Karpas-422 (cell line): ENCODE measurements around the gene HMX1. TPM values are rescaled to one million over a fixed set of nuclear protein-coding genes. Genes with fewer than 3 reads are reported as not detected.

Source experiments
- DNase-seq: peaks from one replicate; pipeline ENCODE4 v3.0.0-alpha.2; 2015
- H2AFZ ChIP-seq: fragments of 200-600 bp; sonication (generic); 2 replicates; pipeline ENCODE4 v1.6.1; 2014; ENCODE audit warnings: antibody characterized with exemption, low read length, mixed read lengths
- H3K27ac ChIP-seq: fragments of 200-600 bp; sonication (generic); 2 replicates; pipeline ENCODE4 v1.5.1; 2014; ENCODE audit warnings: mild to moderate bottlenecking, low read length, moderate library complexity
- H3K27me3 ChIP-seq: fragments of 200-600 bp; sonication (generic); 2 replicates; pipeline ENCODE4 v1.6.1; 2014; ENCODE audit warnings: low read length, mixed read lengths
- H3K36me3 ChIP-seq: fragments of 200-600 bp; sonication (generic); 2 replicates; pipeline ENCODE4 v1.6.1; 2014; ENCODE audit warnings: low read length, mixed read lengths; ENCODE audit not compliant: insufficient read depth
- H3K4me1 ChIP-seq: fragments of 200-600 bp; sonication (generic); 2 replicates; pipeline ENCODE4 v1.6.1; 2014; ENCODE audit warnings: mild to moderate bottlenecking, low read length, mixed read lengths
- H3K4me2 ChIP-seq: fragments of 200-600 bp; sonication (generic); 2 replicates; pipeline ENCODE4 v1.6.1; 2014; ENCODE audit warnings: low read length, low read depth, mild to moderate bottlenecking; ENCODE audit not compliant: poor library complexity, severe bottlenecking
- H3K4me3 ChIP-seq: fragments of 200-600 bp; sonication (generic); 2 replicates; pipeline ENCODE4 v1.5.1; 2014; ENCODE audit warnings: mild to moderate bottlenecking, antibody characterized with exemption, low read length, mixed read lengths
- H3K79me2 ChIP-seq: fragments of 200-600 bp; sonication (generic); 2 replicates; pipeline ENCODE4 v1.6.1; 2014; ENCODE audit warnings: mild to moderate bottlenecking, low read length, mixed read lengths
- H3K9ac ChIP-seq: fragments of 200-600 bp; sonication (generic); 2 replicates; pipeline ENCODE4 v1.6.0; 2014; ENCODE audit warnings: low read length
- H3K9me2 ChIP-seq: fragments of 200-600 bp; sonication (generic), shearing (Covaris generic); replicated peaks from 2 replicates; pipeline ENCODE4 v1.6.0; 2014; ENCODE audit warnings: mild to moderate bottlenecking, low read length, moderate library complexity; ENCODE audit not compliant: insufficient read depth
- H3K9me3 ChIP-seq: fragments of 300-700, 200-600 bp; sonication (generic); 2 replicates; pipeline ENCODE4 v1.6.1; 2014; ENCODE audit warnings: low read length, mixed read lengths
- H4K20me1 ChIP-seq: fragments of 200-600 bp; sonication (generic); 2 replicates; pipeline ENCODE4 v1.6.1; 2014; ENCODE audit warnings: mild to moderate bottlenecking, antibody characterized with exemption, low read length, low read depth; ENCODE audit not compliant: insufficient read depth
- total RNA-seq: library from RNA; depleted of rRNA; stranded (reverse); fragments of >200 nt; shearing (Covaris generic); gene quantifications from 2 replicates; pipeline ENCODE4 v1.2.3, GENCODE V29; 2014; ENCODE audit warnings: low replicate concordance

The HMX1 gene
- total RNA-seq, 1 experiment from 2014 or later: not detected

- no peak overlapping the region for H3K4me3 ChIP-seq
- H3K27me3 ChIP-seq: 0 out of 2 replicates have a peak, but pooled peaks cover 2% of the 10 kb centered on the region
- no peak overlapping the region for H2AFZ ChIP-seq
- no peak for DNase-seq
- H3K27ac ChIP-seq: no peak overlapping the region
- H3K79me2 ChIP-seq: no peaks in the 10 kb centered on the region
- H3K36me3 ChIP-seq: no peaks in the 10 kb centered on the region
- no peaks in the 10 kb centered on the region for H3K9me3 ChIP-seq
- H4K20me1 ChIP-seq: no peaks in the 10 kb centered on the region
- H3K4me1 ChIP-seq: peaks cover 4% of the 10 kb centered on the region; the same call in 1 of the 2 replicates
- H3K4me2 ChIP-seq: no peak overlapping the region
- H3K9ac ChIP-seq: no peak overlapping the region
- no peaks in the 10 kb centered on the region for H3K9me2 ChIP-seq
Measured at GRCh38 chr4:8832113-8832915, 39.3 kb downstream of the HMX1 start.

- no peak overlapping the region for H3K27ac ChIP-seq
- H2AFZ ChIP-seq: no peak overlapping the region
- H3K36me3 ChIP-seq: no peaks in the 10 kb centered on the region
- no peak overlapping the region for H3K9ac ChIP-seq
- H3K79me2 ChIP-seq: no peaks in the 10 kb centered on the region
- no peak for DNase-seq
- H3K9me2 ChIP-seq: no peaks in the 10 kb centered on the region
- no peaks in the 10 kb centered on the region for H3K9me3 ChIP-seq
- H3K4me2 ChIP-seq: no peak overlapping the region
- no peaks in the 10 kb centered on the region for H4K20me1 ChIP-seq
- 0 out of 2 replicates have a peak, but pooled peaks cover 2% of the 10 kb centered on the region for H3K27me3 ChIP-seq
- peaks cover 7% of the 10 kb centered on the region; the same call in 1 of the 2 replicates for H3K4me1 ChIP-seq
- H3K4me3 ChIP-seq: no peak overlapping the region
Measured at GRCh38 chr4:8831221-8832112, 40.2 kb downstream of the HMX1 start.

- no peaks in the 10 kb centered on the region for H4K20me1 ChIP-seq
- H3K4me1 ChIP-seq: peaks cover 7% of the 10 kb centered on the region; the same call in 1 of the 2 replicates
- 0 out of 2 replicates have a peak, but pooled peaks cover 2% of the 10 kb centered on the region for H3K27me3 ChIP-seq
- H3K9me3 ChIP-seq: no peaks in the 10 kb centered on the region
- no peaks in the 10 kb centered on the region for H3K36me3 ChIP-seq
- H2AFZ ChIP-seq: no peak overlapping the region
- H3K27ac ChIP-seq: no peak overlapping the region
- H3K4me2 ChIP-seq: no peak overlapping the region
- H3K79me2 ChIP-seq: no peaks in the 10 kb centered on the region
- no peak overlapping the region for H3K9ac ChIP-seq
- no peak overlapping the region for H3K4me3 ChIP-seq
- H3K9me2 ChIP-seq: no peaks in the 10 kb centered on the region
- DNase-seq: no peak
Measured at GRCh38 chr4:8830611-8831200, 40.9 kb downstream of the HMX1 start.

- no peak overlapping the region for H3K4me2 ChIP-seq
- no peak overlapping the region for H3K9ac ChIP-seq
- H3K9me3 ChIP-seq: no peaks in the 10 kb centered on the region
- H3K27ac ChIP-seq: no peak overlapping the region
- no peak overlapping the region for H3K4me3 ChIP-seq
- peaks cover 7% of the 10 kb centered on the region; the same call in 1 of the 2 replicates for H3K4me1 ChIP-seq
- H3K36me3 ChIP-seq: no peaks in the 10 kb centered on the region
- H3K79me2 ChIP-seq: no peaks in the 10 kb centered on the region
- no peaks in the 10 kb centered on the region for H3K9me2 ChIP-seq
- H4K20me1 ChIP-seq: no peaks in the 10 kb centered on the region
- 0 out of 2 replicates have a peak, but pooled peaks cover 2% of the 10 kb centered on the region for H3K27me3 ChIP-seq
- no peak overlapping the region for H2AFZ ChIP-seq
- no peak for DNase-seq
Measured at GRCh38 chr4:8830056-8830455, 41.6 kb downstream of the HMX1 start.

GRCh38 chr4:8829584-8829983, 42.1 kb downstream of the HMX1 start:
- no peaks in the 10 kb centered on the region for H3K79me2 ChIP-seq
- H3K9me3 ChIP-seq: no peaks in the 10 kb centered on the region
- H3K27me3 ChIP-seq: 0 out of 2 replicates have a peak, but pooled peaks cover 2% of the 10 kb centered on the region
- no peak overlapping the region for H3K4me2 ChIP-seq
- no peak overlapping the region for H2AFZ ChIP-seq
- no peak for DNase-seq
- H3K27ac ChIP-seq: no peak overlapping the region
- peaks cover 7% of the 10 kb centered on the region; the same call in 1 of the 2 replicates for H3K4me1 ChIP-seq
- H3K4me3 ChIP-seq: no peak overlapping the region
- H3K9ac ChIP-seq: no peak overlapping the region
- no peaks in the 10 kb centered on the region for H3K9me2 ChIP-seq
- no peaks in the 10 kb centered on the region for H4K20me1 ChIP-seq
- no peaks in the 10 kb centered on the region for H3K36me3 ChIP-seq

GRCh38 chr4:8828869-8829268, 42.8 kb downstream of the HMX1 start:
- no peaks in the 10 kb centered on the region for H3K79me2 ChIP-seq
- H3K27me3 ChIP-seq: 0 out of 2 replicates have a peak, but pooled peaks cover 2% of the 10 kb centered on the region
- no peak overlapping the region for H3K4me2 ChIP-seq
- H3K4me3 ChIP-seq: no peak overlapping the region
- H3K36me3 ChIP-seq: no peaks in the 10 kb centered on the region
- no peaks in the 10 kb centered on the region for H3K9me2 ChIP-seq
- DNase-seq: no peak
- H4K20me1 ChIP-seq: no peaks in the 10 kb centered on the region
- H3K9ac ChIP-seq: no peak overlapping the region
- H3K4me1 ChIP-seq: peaks cover 12% of the 10 kb centered on the region
- no peak overlapping the region for H3K27ac ChIP-seq
- H2AFZ ChIP-seq: no peak overlapping the region
- H3K9me3 ChIP-seq: no peaks in the 10 kb centered on the region

- H3K9me2 ChIP-seq: no peaks in the 10 kb centered on the region
- peaks cover 45% of the 10 kb centered on the region for H3K4me1 ChIP-seq
- H3K27ac ChIP-seq: no peak overlapping the region
- no peaks in the 10 kb centered on the region for H4K20me1 ChIP-seq
- H3K4me2 ChIP-seq: no peak overlapping the region
- no peak overlapping the region for H3K4me3 ChIP-seq
- H3K36me3 ChIP-seq: no peaks in the 10 kb centered on the region
- H3K79me2 ChIP-seq: no peaks in the 10 kb centered on the region
- H3K9ac ChIP-seq: no peak overlapping the region
- H3K9me3 ChIP-seq: no peaks in the 10 kb centered on the region
- no peaks in the 10 kb centered on the region for H3K27me3 ChIP-seq
- H2AFZ ChIP-seq: no peak overlapping the region
- no peak for DNase-seq
Measured at GRCh38 chr4:8821151-8821950, 50.3 kb downstream of the HMX1 start.
